Thoracic aorta (tissue), 2 donors: ENCODE results near the gene BCL2. TPM values are rescaled to one million over a fixed set of nuclear protein-coding genes. Genes with fewer than 3 reads are reported as not detected.

Experiments used
- ATAC-seq: fragments of 150-250 bp; one replicate; pipeline ENCODE4 v1.8.0; 2017; ENCODE audit warnings: low read depth; ENCODE audit not compliant: insufficient number of reproducible peaks, low FRiP score
- DNase-seq: peaks from one replicate; pipeline ENCODE4 v3.0.0-alpha.2; 2020; ENCODE audit warnings: low spot score
- H3K27ac ChIP-seq, 2 donors: fragments of 200-600 bp; sonication (generic); 1 replicate in 1 of 2; 2 replicates in 1 of 2; pipeline ENCODE4 v1.5.1; 2016; ENCODE audit warnings: mild to moderate bottlenecking in 2 of 2, moderate library complexity in 2 of 2
- H3K27me3 ChIP-seq: fragments of 200-600 bp; sonication (generic); replicated peaks from 2 replicates; pipeline ENCODE4 v1.6.0; 2016; ENCODE audit warnings: mild to moderate bottlenecking; ENCODE audit not compliant: insufficient read depth
- H3K36me3 ChIP-seq: fragments of 200-600 bp; sonication (generic); one replicate; pipeline ENCODE4 v1.5.1; 2016
- H3K4me1 ChIP-seq, 2 donors: fragments of 200-600 bp; sonication (generic); 1 replicate in 1 of 2; 2 replicates in 1 of 2; pipeline versions ENCODE4 v1.5.1 to v1.6.0; 2016; ENCODE audit warnings: low read depth in 2 of 2, mild to moderate bottlenecking in 1 of 2; ENCODE audit not compliant: control insufficient read depth in 1 of 2
- H3K4me3 ChIP-seq: fragments of 200-600 bp; sonication (generic); 2 replicates; pipeline ENCODE4 v1.5.1; 2016; ENCODE audit warnings: mild to moderate bottlenecking
- H3K9me3 ChIP-seq: fragments of 200-600 bp; sonication (generic); 2 replicates; pipeline ENCODE4 v1.5.1; 2016
- total RNA-seq, 2 donors: library from RNA; depleted of rRNA; stranded (reverse); fragments of >200 nt; gene quantifications; one replicate each; pipeline versions ENCODE4 v1.1.0 to v1.2.3, GENCODE V29; 2016
- TF ChIP-seq, protein P1 (sequence below): fragments of 200-600 bp; sonication (generic); IDR thresholded peaks from one replicate; pipeline ENCODE4 v1.5.1; 2019; ENCODE audit warnings: antibody characterized with exemption

The BCL2 gene
- total RNA-seq, 2 donors from 2014 or later: 22.9 to 29.3 TPM

DNA sequence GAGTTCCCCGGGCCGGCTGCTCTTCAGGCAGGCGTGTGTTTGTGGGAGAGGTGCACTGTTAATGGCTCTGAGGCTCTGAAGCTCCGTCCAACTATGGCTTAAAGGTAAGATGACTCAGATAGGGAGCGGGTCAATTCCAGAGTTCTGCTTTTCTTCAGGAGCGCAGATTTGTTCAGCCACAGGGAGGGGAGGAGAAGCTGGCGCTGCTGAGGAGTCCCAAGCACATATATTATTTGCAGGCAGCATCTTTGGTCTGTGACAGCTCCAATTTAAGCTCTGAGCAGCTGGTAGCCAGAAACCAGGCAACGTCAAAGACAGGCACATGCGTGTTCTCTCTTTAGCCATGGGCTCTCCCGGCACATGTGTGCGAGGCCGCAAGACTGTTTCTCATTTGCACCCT, 229.2 kb downstream of the BCL2 start:
- Histone ChIP-seq H3K27ac (no peak overlapping the region), H3K36me3 (no peaks in the 10 kb centered on the region), H3K4me3 (no peak overlapping the region), H3K27me3 (no peaks in the 10 kb centered on the region), H3K4me1 (no peaks in the 10 kb centered on the region), H3K9me3 (no peaks in the 10 kb centered on the region)
- TF ChIP-seq, protein P1, sequence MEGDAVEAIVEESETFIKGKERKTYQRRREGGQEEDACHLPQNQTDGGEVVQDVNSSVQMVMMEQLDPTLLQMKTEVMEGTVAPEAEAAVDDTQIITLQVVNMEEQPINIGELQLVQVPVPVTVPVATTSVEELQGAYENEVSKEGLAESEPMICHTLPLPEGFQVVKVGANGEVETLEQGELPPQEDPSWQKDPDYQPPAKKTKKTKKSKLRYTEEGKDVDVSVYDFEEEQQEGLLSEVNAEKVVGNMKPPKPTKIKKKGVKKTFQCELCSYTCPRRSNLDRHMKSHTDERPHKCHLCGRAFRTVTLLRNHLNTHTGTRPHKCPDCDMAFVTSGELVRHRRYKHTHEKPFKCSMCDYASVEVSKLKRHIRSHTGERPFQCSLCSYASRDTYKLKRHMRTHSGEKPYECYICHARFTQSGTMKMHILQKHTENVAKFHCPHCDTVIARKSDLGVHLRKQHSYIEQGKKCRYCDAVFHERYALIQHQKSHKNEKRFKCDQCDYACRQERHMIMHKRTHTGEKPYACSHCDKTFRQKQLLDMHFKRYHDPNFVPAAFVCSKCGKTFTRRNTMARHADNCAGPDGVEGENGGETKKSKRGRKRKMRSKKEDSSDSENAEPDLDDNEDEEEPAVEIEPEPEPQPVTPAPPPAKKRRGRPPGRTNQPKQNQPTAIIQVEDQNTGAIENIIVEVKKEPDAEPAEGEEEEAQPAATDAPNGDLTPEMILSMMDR: no peak
- ATAC-seq (no peak), DNase-seq (no peak)

DNA sequence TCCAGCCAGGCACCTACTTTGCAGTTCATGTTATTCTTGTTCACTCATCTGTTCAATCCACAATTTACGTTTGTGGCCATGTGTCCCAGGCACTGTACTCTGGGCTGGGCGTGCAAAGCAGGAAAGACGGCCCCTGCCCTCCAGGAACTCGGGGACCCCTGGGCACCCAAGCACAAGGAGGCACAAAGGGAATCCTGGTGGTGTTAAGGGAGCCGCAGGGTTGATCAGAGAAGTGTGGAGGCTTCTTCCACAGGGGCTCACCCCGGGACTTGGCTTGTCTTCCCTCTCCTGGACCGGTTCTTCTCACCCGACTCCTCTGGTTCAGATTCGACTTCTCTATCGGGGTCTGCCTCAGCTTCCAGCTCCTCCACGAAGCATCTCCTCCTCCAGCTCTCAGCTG, 230.5 kb downstream of the BCL2 start:
- no peaks in the 10 kb centered on the region for H3K36me3 ChIP-seq
- no peak overlapping the region for H3K27ac ChIP-seq
- no peak for ATAC-seq
- H3K9me3 ChIP-seq: no peaks in the 10 kb centered on the region
- DNase-seq: no peak
- H3K27me3 ChIP-seq: no peaks in the 10 kb centered on the region
- no peaks in the 10 kb centered on the region for H3K4me1 ChIP-seq
- TF ChIP-seq, protein P1: no peak
- no peak overlapping the region for H3K4me3 ChIP-seq

DNA sequence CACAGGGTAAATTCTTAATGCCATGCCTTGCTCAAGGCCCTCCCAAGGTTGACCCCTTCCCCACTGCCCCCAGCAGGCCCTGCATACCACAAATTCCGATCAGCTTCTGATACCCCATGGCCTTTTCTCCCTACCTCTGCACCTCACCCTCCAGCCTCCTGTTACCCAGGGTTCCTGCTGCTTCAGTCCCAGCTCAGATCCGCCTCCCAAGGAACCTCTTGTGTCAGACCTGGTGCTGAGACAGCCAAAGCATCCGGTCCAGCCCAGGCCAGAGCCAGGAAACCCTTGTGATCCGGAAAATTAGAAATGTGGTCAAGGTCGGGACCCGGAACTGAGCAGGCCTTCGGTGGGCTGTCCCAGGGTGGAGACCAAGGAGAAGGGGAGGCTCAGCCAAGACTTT, 231.3 kb downstream of the BCL2 start:
- TF ChIP-seq, protein P1: no peak
- no peak overlapping the region for H3K4me3 ChIP-seq

DNA sequence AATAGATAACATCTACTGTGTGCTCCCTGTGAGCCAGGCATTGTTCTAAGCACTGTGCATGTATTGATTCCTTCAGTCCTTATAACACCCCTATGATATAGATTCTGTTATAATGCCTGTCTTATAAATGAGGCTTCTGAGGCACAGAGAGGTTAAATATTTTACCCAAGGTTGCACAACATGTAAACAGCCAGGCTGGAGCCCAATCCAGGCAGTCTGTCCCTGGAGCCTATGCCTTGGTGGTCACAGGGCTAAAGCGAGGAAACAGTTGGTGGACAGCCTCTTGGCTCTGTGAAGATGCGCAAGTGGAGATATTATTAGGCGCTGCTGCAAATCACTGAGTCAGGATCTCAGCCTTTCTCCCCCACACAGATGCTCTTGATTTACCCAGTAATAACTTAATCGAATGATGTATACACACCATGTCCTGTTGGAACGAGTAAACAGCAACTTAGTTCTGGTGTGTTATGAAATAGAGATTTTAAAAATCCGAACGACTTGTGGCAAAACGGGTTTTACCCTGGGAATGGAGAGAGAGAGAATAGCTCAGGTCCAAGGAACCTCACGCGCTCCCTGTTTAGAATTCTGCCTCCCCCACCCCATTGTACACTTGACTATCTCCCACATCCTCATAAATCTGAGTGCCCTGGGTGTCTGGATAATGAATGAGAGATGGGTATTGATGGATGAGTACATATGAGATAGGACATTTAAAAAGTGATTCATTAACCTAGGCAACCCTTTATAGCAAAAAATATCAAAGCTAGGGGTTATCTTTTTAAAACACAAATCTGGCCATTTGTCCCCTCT, 231.9 kb downstream of the BCL2 start:
- ATAC-seq (no peak), DNase-seq (no peak)
- H3K36me3 ChIP-seq: no peaks in the 10 kb centered on the region
- no peaks in the 10 kb centered on the region for H3K4me1 ChIP-seq
- H3K9me3 ChIP-seq: no peaks in the 10 kb centered on the region
- TF ChIP-seq, protein P1: no peak
- no peaks in the 10 kb centered on the region for H3K27me3 ChIP-seq
- no peak overlapping the region for H3K4me3 ChIP-seq
- H3K27ac ChIP-seq: no peak overlapping the region

More for the DNA sequence above, 231.3 kb downstream of the BCL2 start:
- Histone ChIP-seq H3K9me3 (no peaks in the 10 kb centered on the region), H3K36me3 (no peaks in the 10 kb centered on the region), H3K27me3 (no peaks in the 10 kb centered on the region), H3K4me1 (no peaks in the 10 kb centered on the region), H3K27ac (no peak overlapping the region)
- DNase-seq (no peak), ATAC-seq (no peak)

DNA sequence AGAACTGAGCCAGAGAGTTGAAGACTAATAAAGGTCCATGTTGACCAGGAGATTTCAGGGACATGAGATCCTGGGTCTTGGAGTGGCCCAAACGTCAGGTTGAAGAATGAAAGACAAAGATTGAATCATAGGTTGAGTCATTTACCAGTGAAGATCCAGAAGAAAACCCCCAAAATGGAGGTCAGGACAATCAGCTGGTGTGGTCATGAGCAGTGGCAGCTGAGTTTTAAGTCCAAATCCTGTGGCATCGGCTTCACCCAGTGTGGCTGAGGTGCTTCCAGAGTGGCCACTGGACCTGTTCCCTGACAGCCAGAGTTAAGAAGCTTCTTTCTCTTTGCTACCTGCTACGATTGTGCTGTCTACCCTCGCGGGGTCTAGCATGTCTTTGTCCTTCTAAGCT, 234.0 kb downstream of the BCL2 start:
- Histone ChIP-seq H3K27me3 (no peaks in the 10 kb centered on the region), H3K4me1 (no peaks in the 10 kb centered on the region), H3K9me3 (no peaks in the 10 kb centered on the region), H3K27ac (no peak overlapping the region), H3K4me3 (no peak overlapping the region), H3K36me3 (no peaks in the 10 kb centered on the region)
- ATAC-seq: no peak
- DNase-seq: no peak
- TF ChIP-seq, protein P1: no peak
